Stimulated activated CD4-positive, alpha-beta T cell treated with anti-CD3 and anti-CD28 coated beads, Interleukin-12 subunit alpha, Interleukin-12 subunit beta, amount 100 ng/mL, for 24 hours (primary cell): ENCODE measurements around the gene FOXC2.

Source experiments
- DNase-seq, 2 experiments: peaks; one replicate each; pipeline ENCODE4 v3.0.0-alpha.2; 2020; ENCODE audit warnings: low read depth in 2 of 2

Gene FOXC2

GRCh38 chr16:86573646-86574508 is 7.2 kb downstream of the FOXC2 start:
- DNase-seq, result no peak

GRCh38 chr16:86574646-86575045 is 8.0 kb downstream of the FOXC2 start:
- no peak for DNase-seq

- no peak for DNase-seq
Measured at GRCh38 chr16:86575095-86575685, 8.6 kb downstream of the FOXC2 start.

GRCh38 chr16:86575754-86576557 is 9.3 kb downstream of the FOXC2 start:
- peak in 1 of 2 experiments; percentile 51 for DNase-seq

GRCh38 chr16:86576591-86577313 is 10.1 kb downstream of the FOXC2 start:
- no peak for DNase-seq

GRCh38 chr16:86577314-86577971 is 10.8 kb downstream of the FOXC2 start:
- no peak for DNase-seq

GRCh38 chr16:86578061-86578599 is 11.5 kb downstream of the FOXC2 start, which contains the start of gene FOXL1:
Gene FOXL1 (plus strand): TSS chr16:86578549. CDS start chr16:86578724, 175 bp downstream.
- DNase-seq, result no peak

GRCh38 chr16:86578611-86579267 is 12.1 kb downstream of the FOXC2 start:
- DNase-seq, result no peak

- no peak for DNase-seq
Measured at GRCh38 chr16:86579268-86580062, 12.8 kb downstream of the FOXC2 start.

- no peak for DNase-seq
Measured at GRCh38 chr16:86580063-86580790, 13.6 kb downstream of the FOXC2 start.

GRCh38 chr16:86580791-86581170 is 14.2 kb downstream of the FOXC2 start:
- no peak for DNase-seq

- DNase-seq, result no peak
Measured at GRCh38 chr16:86581458-86581857, 14.8 kb downstream of the FOXC2 start.

- DNase-seq, result no peak
Measured at GRCh38 chr16:86584071-86584685, 17.5 kb downstream of the FOXC2 start.

- DNase-seq, result no peak
Measured at GRCh38 chr16:86584726-86585721, 18.4 kb downstream of the FOXC2 start.

GRCh38 chr16:86585821-86586611 is 19.4 kb downstream of the FOXC2 start:
- DNase-seq, result no peak

- DNase-seq, result no peak
Measured at GRCh38 chr16:86587487-86587886, 20.9 kb downstream of the FOXC2 start.
